ENCODE measurements around the gene KCNQ1. TPM values are rescaled to one million over a fixed set of nuclear protein-coding genes. Genes with fewer than 3 reads are reported as not detected.

Gene KCNQ1
- total RNA-seq, 1 experiment from 2014 or later, result not detected

GRCh38 chr11:2467695-2468055, 22.9 kb downstream of the KCNQ1 start:
- ChIA-PET CTCF (interaction anchor here (0.6 kb wide), 1 partner anchor 64 kb away, joined by 3 read pairs; no protein-coding TSS in a partner anchor), POLR2A (interaction anchor here (0.6 kb wide), 1 partner anchor 26 kb away, joined by 4 read pairs; no protein-coding TSS in a partner anchor)
- no peaks in the 10 kb centered on the region for H3K4me1 Mint-ChIP-seq (ENCODE audit: insufficient read depth, unreplicated experiment)
- H3K36me3 Mint-ChIP-seq (ENCODE audit: insufficient read depth, unreplicated experiment), result no peaks in the 10 kb centered on the region
- intact Hi-C loops (cut with micrococcal nuclease), result no loop called here
- no peak overlapping the region for H3K4me3 Mint-ChIP-seq (ENCODE audit: unreplicated experiment)
- DNase-seq (ENCODE audit: unreplicated experiment), result no peak
- H3K9me3 Mint-ChIP-seq (ENCODE audit: unreplicated experiment), result no peaks in the 10 kb centered on the region
- BruUV-seq (replicated peaks), result no TSS peak
- TF ChIP-seq CTCF (IDR thresholded peaks at IDR 0.05; ENCODE audit: unreplicated experiment), result no peak
- H3K27ac Mint-ChIP-seq (ENCODE audit: low read depth, unreplicated experiment), result no peak overlapping the region
- H3K27me3 Mint-ChIP-seq (ENCODE audit: insufficient read depth, unreplicated experiment), result no peaks in the 10 kb centered on the region

DNA sequence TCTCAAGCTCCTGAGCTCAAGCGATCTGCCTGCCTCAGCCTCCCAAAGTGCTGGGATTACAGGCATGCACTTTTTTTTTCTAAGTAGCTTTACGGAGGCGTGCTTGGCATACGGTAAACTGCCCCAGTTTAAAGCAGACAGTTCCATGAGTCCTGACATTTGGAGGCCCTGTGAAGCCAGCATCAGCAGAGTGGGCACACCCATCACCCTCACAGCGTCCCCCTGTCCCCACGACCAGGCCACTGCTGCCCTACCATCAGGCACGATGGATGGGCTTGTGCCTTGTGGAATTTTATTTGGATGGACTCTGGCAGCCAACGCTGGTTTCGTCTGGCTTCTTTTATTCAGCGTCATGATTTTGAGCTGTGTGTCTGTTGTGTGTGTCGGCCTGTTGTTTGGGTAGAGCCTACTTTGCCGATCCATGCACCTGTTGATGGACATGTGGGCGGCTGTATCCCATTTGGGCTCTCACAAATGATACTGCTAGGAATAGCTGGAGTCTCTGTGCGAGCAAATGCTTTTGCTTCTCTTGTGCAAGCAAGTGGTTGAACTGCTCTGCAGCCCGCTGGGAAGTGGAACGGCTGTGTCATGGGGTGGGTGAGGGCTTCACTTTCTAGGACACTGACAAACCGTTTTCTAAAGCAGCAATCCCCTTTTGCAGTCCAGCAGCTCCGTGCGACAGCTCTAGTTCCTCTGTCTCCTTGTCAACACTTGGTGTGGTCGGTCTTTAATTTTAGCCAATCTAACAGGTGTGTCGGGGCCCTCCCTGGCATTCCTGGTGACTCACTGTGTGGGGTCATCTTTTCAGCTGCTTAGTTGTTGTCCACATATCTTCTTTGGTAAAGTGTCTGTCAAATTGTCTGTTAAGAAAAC, 23.8 kb downstream of the KCNQ1 start:
- Mint-ChIP-seq H3K4me1 (ENCODE audit: insufficient read depth, unreplicated experiment) (no peaks in the 10 kb centered on the region), H3K4me3 (ENCODE audit: unreplicated experiment) (no peak overlapping the region), H3K9me3 (ENCODE audit: unreplicated experiment) (no peaks in the 10 kb centered on the region), H3K27me3 (ENCODE audit: insufficient read depth, unreplicated experiment) (no peaks in the 10 kb centered on the region), H3K36me3 (ENCODE audit: insufficient read depth, unreplicated experiment) (no peaks in the 10 kb centered on the region), H3K27ac (ENCODE audit: low read depth, unreplicated experiment) (no peak overlapping the region)
- CTCF ChIA-PET, result interaction anchor here (0.6 to 0.7 kb wide), 2 partner anchors 15 to 200 kb away, joined by 3 read pairs; no protein-coding TSS in a partner anchor
- DNase-seq (ENCODE audit: unreplicated experiment), result no peak
- POLR2A ChIA-PET, result no interaction called here
- TF ChIP-seq CTCF (IDR thresholded peaks at IDR 0.05; ENCODE audit: unreplicated experiment), result no peak
- BruUV-seq (replicated peaks), result no TSS peak
- intact Hi-C loops (cut with micrococcal nuclease), result no loop called here

DNA sequence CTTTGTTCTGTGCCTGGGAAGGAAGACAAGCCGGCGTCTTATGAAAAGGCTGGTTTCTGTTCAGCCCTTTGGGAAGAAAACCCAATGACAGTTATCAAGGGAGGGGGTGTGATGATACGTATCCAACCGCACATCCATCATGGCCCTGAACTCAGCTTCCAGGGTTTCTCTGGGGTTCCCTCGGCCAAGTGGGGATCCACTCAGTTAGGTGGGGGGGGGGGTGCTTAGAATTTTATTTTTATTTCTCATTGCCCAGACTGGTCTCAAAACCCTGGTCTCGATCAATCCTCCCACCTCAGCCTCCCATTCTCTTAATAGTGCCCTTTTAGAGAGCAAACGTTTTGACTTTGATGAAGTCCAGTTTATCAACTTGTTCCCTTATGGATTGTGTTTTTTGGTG, 25.7 kb downstream of the KCNQ1 start:
- POLR2A ChIA-PET, result no interaction called here
- intact Hi-C loops (cut with micrococcal nuclease), result no loop called here
- no peak overlapping the region for H3K27ac Mint-ChIP-seq (ENCODE audit: low read depth, unreplicated experiment)
- H3K4me3 Mint-ChIP-seq (ENCODE audit: unreplicated experiment), result no peak overlapping the region
- peaks cover 10% of the 10 kb centered on the region for H3K27me3 Mint-ChIP-seq (ENCODE audit: insufficient read depth, unreplicated experiment)
- TF ChIP-seq CTCF (IDR thresholded peaks at IDR 0.05; ENCODE audit: unreplicated experiment), result no peak
- no peaks in the 10 kb centered on the region for H3K9me3 Mint-ChIP-seq (ENCODE audit: unreplicated experiment)
- no peaks in the 10 kb centered on the region for H3K4me1 Mint-ChIP-seq (ENCODE audit: insufficient read depth, unreplicated experiment)
- DNase-seq (ENCODE audit: unreplicated experiment), result no peak
- BruUV-seq (replicated peaks), result no TSS peak
- CTCF ChIA-PET, result no interaction called here
- H3K36me3 Mint-ChIP-seq (ENCODE audit: insufficient read depth, unreplicated experiment), result no peaks in the 10 kb centered on the region

DNA sequence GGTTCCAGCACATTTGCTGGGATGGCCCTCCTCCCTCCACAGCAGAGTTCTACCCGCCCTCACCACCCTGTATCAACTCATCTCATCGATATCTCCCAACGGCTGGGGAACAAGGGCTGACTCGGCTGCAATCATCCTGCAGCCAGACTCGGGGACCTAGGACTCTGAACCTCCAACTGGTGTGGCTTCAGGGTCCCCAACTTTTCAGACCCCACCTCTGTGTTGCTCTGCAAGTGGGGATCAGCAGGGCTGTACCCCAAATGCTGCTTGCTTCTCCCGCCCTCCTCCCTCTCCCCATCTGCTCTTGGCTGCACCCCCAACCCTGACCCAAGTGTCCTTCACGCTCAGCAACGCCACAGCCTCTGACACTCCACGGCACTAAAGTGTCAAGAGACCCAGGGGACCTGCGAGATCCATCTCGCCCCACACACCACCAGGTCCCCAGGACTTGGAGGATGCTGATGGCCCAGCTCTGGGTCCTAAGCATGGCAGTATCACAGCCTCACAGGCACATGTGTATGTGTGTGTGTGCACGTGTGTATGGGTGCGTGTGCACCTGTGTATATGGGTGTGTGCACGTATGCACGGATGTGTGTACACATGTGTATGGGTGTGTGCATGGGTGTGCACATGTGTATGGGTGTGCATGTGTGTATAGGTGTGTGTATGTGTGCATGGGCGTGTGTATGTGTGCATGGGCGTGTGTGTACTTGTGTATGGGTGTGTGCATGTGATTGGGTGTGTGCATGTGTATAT, 26.4 kb downstream of the KCNQ1 start:
- H3K27me3 Mint-ChIP-seq (ENCODE audit: insufficient read depth, unreplicated experiment), result peaks cover 17% of the 10 kb centered on the region
- POLR2A ChIA-PET, result no interaction called here

More for the DNA sequence above, 26.4 kb downstream of the KCNQ1 start:
- no peak for TF ChIP-seq CTCF (IDR thresholded peaks at IDR 0.05; ENCODE audit: unreplicated experiment)
- Mint-ChIP-seq H3K27ac (ENCODE audit: low read depth, unreplicated experiment) (no peak overlapping the region), H3K9me3 (ENCODE audit: unreplicated experiment) (no peaks in the 10 kb centered on the region), H3K36me3 (ENCODE audit: insufficient read depth, unreplicated experiment) (no peaks in the 10 kb centered on the region), H3K4me1 (ENCODE audit: insufficient read depth, unreplicated experiment) (no peaks in the 10 kb centered on the region), H3K4me3 (ENCODE audit: unreplicated experiment) (no peak overlapping the region)
- no peak for DNase-seq (ENCODE audit: unreplicated experiment)
- no TSS peak for BruUV-seq (replicated peaks)
- CTCF ChIA-PET, result no interaction called here
- intact Hi-C loops (cut with micrococcal nuclease), result no loop called here

All from MCF 10A (cell line).